Activated CD8-positive, alpha-beta T cell treated with anti-CD3 and anti-CD28 coated beads for 36 hours (primary cell): ENCODE data around the gene NSMCE1. TPM values are rescaled to one million over a fixed set of nuclear protein-coding genes. Genes with fewer than 3 reads are reported as not detected.
A peak's percentile ranks its signal among the peaks of the same experiment; 100 is the strongest.

Experiments
- ATAC-seq: fragments of 200-7000 bp; cut with Tn5 transposase; one replicate; pipeline ENCODE4 v1.10.0; 2021; ENCODE audit warnings: mild to moderate bottlenecking, moderate library complexity
- CTCF ChIA-PET: fragments of 350-600 bp; sonication (Branson Sonifier 250); formaldehyde crosslinking; loops from one replicate; lab custom pipeline; 2021; ENCODE audit warnings: antibody characterized with exemption; lab: Charles Lee
- POLR2A ChIA-PET: fragments of 350-600 bp; sonication (Branson Sonifier 250); formaldehyde crosslinking; loops from one replicate; lab custom pipeline; 2021; ENCODE audit warnings: antibody characterized with exemption; lab: Charles Lee
- DNase-seq: peaks from one replicate; pipeline ENCODE4 v3.0.0-alpha.2; 2020
- H3K27ac Mint-ChIP-seq: one replicate; pipeline ENCODE4 v1.8.0; 2021; ENCODE audit warnings: mild to moderate bottlenecking, mixed read lengths
- H3K27me3 Mint-ChIP-seq: one replicate; pipeline ENCODE4 v1.8.0; 2021; ENCODE audit warnings: mixed read lengths
- H3K36me3 Mint-ChIP-seq: one replicate; pipeline ENCODE4 v1.8.0; 2021; ENCODE audit warnings: low read depth, mixed read lengths
- H3K4me1 Mint-ChIP-seq: one replicate; pipeline ENCODE4 v1.8.0; 2021; ENCODE audit warnings: low read depth, mixed read lengths
- H3K4me3 Mint-ChIP-seq: one replicate; pipeline ENCODE4 v1.8.0; 2021; ENCODE audit warnings: mild to moderate bottlenecking, moderate library complexity, mixed read lengths
- H3K9me3 Mint-ChIP-seq: one replicate; pipeline ENCODE4 v1.8.0; 2021; ENCODE audit warnings: mixed read lengths
- intact Hi-C: fragments of 100-400 bp; cut with micrococcal nuclease; formaldehyde crosslinking; loops from one replicate; pipeline ENCODE4 v1.10.0; 2022
- total RNA-seq, 2 experiments: library from RNA; stranded (reverse); gene quantifications; one replicate each; pipeline ENCODE4 v1.2.3, GENCODE V29; 2021
- TF ChIP-seq, protein P1 (sequence below): fragments of 200-600 bp; IDR thresholded peaks from one replicate; pipeline ENCODE4 v1.8.0; 2022; ENCODE audit warnings: antibody characterized with exemption, mild to moderate bottlenecking

Gene NSMCE1
- total RNA-seq, 2 experiments from 2014 or later: 150 to 156 TPM

DNA sequence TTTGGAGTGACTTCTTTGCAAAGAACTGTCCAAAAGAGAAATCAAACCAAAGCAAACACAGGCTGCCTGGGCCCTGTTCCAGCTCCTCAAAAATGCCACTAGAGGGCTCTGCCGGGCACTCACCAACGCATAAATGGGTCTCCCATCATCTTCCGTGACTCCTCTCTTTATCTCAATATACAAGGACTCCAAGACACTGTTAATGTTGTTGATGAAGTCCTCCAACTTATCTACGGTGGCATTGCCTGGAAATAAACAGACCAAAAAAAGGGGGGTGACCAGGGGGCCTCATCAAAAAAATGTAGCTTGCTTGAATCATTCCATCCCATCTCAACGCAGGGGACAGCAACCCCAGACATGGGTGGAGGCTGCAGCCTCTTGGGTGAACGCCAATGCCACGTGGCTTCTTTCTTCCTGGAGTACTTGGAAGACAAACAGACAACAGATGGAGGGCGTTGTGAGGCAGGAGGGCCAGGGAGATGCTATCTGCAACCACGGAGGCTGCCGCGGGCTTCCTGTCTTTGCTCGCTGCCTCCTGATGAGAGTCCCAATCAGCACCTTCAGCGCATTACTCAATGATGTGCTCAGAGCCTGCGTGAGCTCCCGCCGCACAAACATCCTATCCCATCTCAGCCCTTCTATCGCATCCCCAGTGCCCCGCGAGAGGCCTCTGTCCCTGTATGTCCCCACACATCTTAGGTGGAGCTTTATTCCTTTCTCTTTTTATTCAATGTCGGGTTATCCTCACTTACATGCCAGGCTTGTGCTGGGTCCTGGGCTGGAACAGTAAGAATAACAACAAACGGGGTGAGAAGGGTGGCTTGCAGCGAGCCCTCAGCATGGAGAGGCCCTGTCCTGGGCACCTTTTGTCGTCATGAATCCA lies 33.3 kb downstream of the NSMCE1 start:
- H3K9me3 Mint-ChIP-seq: no peaks in the 10 kb centered on the region
- intact Hi-C loops: loop anchor here (2.0 to 5.0 kb wide), 3 partner anchors 33 to 63 kb away; partner anchors contain the start of genes KDM8 and NSMCE1
- POLR2A ChIA-PET: interaction anchor here (0.6 to 10.0 kb wide), 28 partner anchors 10 to 215 kb away, joined by 3 to 257 read pairs (median 5); partner anchors contain the start of genes IL21R, KDM8 and NSMCE1
- no peaks in the 10 kb centered on the region for H3K27me3 Mint-ChIP-seq
- H3K36me3 Mint-ChIP-seq: peaks cover 62% of the 10 kb centered on the region
- peaks cover 94% of the 10 kb centered on the region for H3K4me1 Mint-ChIP-seq
- CTCF ChIA-PET: interaction anchor here (0.7 to 13.1 kb wide), 56 partner anchors 8 to 222 kb away, joined by 3 to 203 read pairs (median 6); partner anchors contain the start of genes KDM8 and NSMCE1
- TF ChIP-seq, protein P1, sequence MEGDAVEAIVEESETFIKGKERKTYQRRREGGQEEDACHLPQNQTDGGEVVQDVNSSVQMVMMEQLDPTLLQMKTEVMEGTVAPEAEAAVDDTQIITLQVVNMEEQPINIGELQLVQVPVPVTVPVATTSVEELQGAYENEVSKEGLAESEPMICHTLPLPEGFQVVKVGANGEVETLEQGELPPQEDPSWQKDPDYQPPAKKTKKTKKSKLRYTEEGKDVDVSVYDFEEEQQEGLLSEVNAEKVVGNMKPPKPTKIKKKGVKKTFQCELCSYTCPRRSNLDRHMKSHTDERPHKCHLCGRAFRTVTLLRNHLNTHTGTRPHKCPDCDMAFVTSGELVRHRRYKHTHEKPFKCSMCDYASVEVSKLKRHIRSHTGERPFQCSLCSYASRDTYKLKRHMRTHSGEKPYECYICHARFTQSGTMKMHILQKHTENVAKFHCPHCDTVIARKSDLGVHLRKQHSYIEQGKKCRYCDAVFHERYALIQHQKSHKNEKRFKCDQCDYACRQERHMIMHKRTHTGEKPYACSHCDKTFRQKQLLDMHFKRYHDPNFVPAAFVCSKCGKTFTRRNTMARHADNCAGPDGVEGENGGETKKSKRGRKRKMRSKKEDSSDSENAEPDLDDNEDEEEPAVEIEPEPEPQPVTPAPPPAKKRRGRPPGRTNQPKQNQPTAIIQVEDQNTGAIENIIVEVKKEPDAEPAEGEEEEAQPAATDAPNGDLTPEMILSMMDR: peak; percentile 91
- ATAC-seq (peak; percentile 31), DNase-seq (peak; percentile 94)
- peak overlapping the region; percentile 98 for H3K27ac Mint-ChIP-seq
- H3K4me3 Mint-ChIP-seq: peak overlapping the region; percentile 73

DNA sequence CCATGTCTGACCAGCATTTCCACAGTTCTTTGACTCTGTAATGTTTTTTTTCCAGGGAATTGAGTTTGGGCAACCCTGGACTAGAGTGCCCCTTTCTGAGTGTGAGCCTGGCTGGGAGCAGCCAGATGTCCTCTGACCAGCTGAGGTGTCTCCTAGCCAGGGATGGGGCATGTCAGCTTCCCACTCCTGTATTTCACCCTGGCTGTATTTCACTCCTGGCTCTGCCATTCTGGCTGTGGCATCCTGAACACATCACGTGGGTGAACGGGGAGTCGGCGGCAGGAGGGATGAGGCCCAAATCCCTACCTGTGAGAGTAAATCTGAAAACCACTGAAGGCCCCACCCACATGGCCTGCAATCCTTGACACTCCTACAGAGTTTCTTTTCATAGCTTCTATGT lies 34.0 kb downstream of the NSMCE1 start:
- ChIA-PET CTCF (interaction anchor here (0.7 to 13.1 kb wide), 53 partner anchors 9 to 222 kb away, joined by 3 to 203 read pairs (median 6); partner anchors contain the start of genes IL21R, KDM8 and NSMCE1), POLR2A (interaction anchor here (0.6 to 10.0 kb wide), 23 partner anchors 9 to 192 kb away, joined by 3 to 257 read pairs (median 6); partner anchors contain the start of genes IL21R and NSMCE1)
- DNase-seq: no peak
- H3K4me1 Mint-ChIP-seq: peaks cover 91% of the 10 kb centered on the region
- intact Hi-C loops: loop anchor here (2.0 to 5.0 kb wide), 3 partner anchors 32 to 62 kb away; partner anchors contain the start of genes KDM8 and NSMCE1
- H3K27ac Mint-ChIP-seq: peak overlapping the region; percentile 98
- no peaks in the 10 kb centered on the region for H3K9me3 Mint-ChIP-seq
- H3K27me3 Mint-ChIP-seq: no peaks in the 10 kb centered on the region
- no peak for ATAC-seq
- peaks cover 60% of the 10 kb centered on the region for H3K36me3 Mint-ChIP-seq
- peak overlapping the region; percentile 73 for H3K4me3 Mint-ChIP-seq
- TF ChIP-seq, protein P1: no peak

DNA sequence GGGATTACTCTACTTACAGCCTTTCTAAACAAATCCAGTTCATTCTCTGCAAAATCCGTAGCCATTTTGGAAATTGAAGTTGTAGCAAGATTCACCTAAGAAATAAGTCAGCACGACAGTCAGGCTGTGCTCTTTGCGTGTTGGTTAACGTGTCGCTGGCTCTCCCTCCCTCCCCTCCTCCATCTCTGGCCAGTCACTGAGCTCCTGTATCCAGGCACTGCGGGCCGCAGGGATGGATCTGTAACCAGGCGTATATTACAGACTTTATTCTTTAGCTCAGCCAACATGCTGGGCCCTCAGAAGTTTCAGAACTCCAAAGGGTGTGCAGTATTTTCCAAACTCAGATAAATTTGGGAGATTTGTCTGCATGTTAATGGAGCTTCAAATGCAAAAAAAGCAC lies 34.4 kb downstream of the NSMCE1 start:
- peak overlapping the region; percentile 98 for H3K27ac Mint-ChIP-seq
- intact Hi-C loops: loop anchor here (2.0 kb wide), 1 partner anchor 35 kb away; the partner anchor contains the start of gene NSMCE1
- H3K4me1 Mint-ChIP-seq: peaks cover 89% of the 10 kb centered on the region
- H3K4me3 Mint-ChIP-seq: peak overlapping the region; percentile 72
- no peaks in the 10 kb centered on the region for H3K27me3 Mint-ChIP-seq
- CTCF ChIA-PET: interaction anchor here (0.7 to 13.1 kb wide), 48 partner anchors 9 to 223 kb away, joined by 3 to 203 read pairs (median 6); partner anchors contain the start of genes IL21R, KDM8 and NSMCE1
- POLR2A ChIA-PET: interaction anchor here (0.8 to 10.0 kb wide), 21 partner anchors 9 to 193 kb away, joined by 3 to 257 read pairs (median 9); partner anchors contain the start of gene NSMCE1
- no peak for ATAC-seq
- DNase-seq: no peak
- peaks cover 59% of the 10 kb centered on the region for H3K36me3 Mint-ChIP-seq
- no peaks in the 10 kb centered on the region for H3K9me3 Mint-ChIP-seq
- TF ChIP-seq, protein P1: no peak

DNA sequence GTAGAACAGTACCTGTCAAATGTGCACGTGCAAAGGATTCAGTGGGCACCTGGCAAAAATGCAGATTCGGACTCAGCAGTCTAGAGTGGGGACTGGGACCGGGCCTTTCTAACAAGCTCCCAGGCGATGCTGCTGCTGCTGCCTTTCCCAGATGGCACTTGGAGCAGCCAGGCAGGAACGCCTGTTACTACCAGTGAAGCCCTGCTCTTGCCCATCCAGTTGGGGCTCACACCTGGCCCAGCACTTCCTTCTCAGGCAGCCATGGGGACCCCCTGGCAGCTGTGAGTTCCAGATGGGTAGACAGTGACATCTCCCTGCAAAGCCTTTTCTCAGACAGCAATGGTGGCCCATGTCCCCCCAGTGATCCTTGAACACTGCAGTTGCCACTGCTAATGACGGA lies 34.8 kb downstream of the NSMCE1 start:
- H3K4me3 Mint-ChIP-seq: peak overlapping the region; percentile 72
- intact Hi-C loops: loop anchor here (2.0 kb wide), 1 partner anchor 35 kb away; the partner anchor contains the start of gene NSMCE1
- ATAC-seq: no peak
- H3K4me1 Mint-ChIP-seq: peaks cover 89% of the 10 kb centered on the region
- H3K27ac Mint-ChIP-seq: peak overlapping the region; percentile 98
- H3K9me3 Mint-ChIP-seq: no peaks in the 10 kb centered on the region
- TF ChIP-seq, protein P1: no peak
- no peak for DNase-seq
- POLR2A ChIA-PET: interaction anchor here (0.6 to 10.0 kb wide), 15 partner anchors 8 to 183 kb away, joined by 3 to 257 read pairs (median 11); partner anchors contain the start of gene NSMCE1
- CTCF ChIA-PET: interaction anchor here (0.7 to 13.1 kb wide), 27 partner anchors 8 to 223 kb away, joined by 3 to 203 read pairs (median 7); partner anchors contain the start of genes IL21R, KDM8 and NSMCE1
- no peaks in the 10 kb centered on the region for H3K27me3 Mint-ChIP-seq
- peaks cover 61% of the 10 kb centered on the region for H3K36me3 Mint-ChIP-seq
